GM19043 (cell line): Measurements from ENCODE around the gene TRAPPC2L.

Source experiments
- ATAC-seq: cut with Tn5 transposase; IDR thresholded peaks from one replicate; pipeline ENCODE4 v1.9.1; 2021; ENCODE audit warnings: low read depth; ENCODE audit not compliant: unreplicated experiment

TRAPPC2L gene

GRCh38 chr16:88874938-88875599 lies 18.1 kb downstream of the TRAPPC2L start:
- no peak for ATAC-seq

GRCh38 chr16:88875703-88876234 lies 18.8 kb downstream of the TRAPPC2L start:
- ATAC-seq, result no peak

GRCh38 chr16:88876942-88877526 lies 20.1 kb downstream of the TRAPPC2L start:
- ATAC-seq, result no peak

- ATAC-seq, result no peak
Observed at GRCh38 chr16:88877564-88878289, 20.8 kb downstream of the TRAPPC2L start.

- no peak for ATAC-seq
Observed at GRCh38 chr16:88878356-88878755, 21.4 kb downstream of the TRAPPC2L start.

- no peak for ATAC-seq
Observed at GRCh38 chr16:88878967-88879787, 22.2 kb downstream of the TRAPPC2L start.

- ATAC-seq, result no peak
Observed at GRCh38 chr16:88879788-88880055, 22.8 kb downstream of the TRAPPC2L start.

- ATAC-seq, result no peak
Observed at GRCh38 chr16:88880226-88881006, 23.5 kb downstream of the TRAPPC2L start.

GRCh38 chr16:88881007-88881615 lies 24.2 kb downstream of the TRAPPC2L start:
- ATAC-seq, result no peak

GRCh38 chr16:88881675-88882357 lies 24.9 kb downstream of the TRAPPC2L start:
- no peak for ATAC-seq

GRCh38 chr16:88882358-88883030 lies 25.6 kb downstream of the TRAPPC2L start:
- ATAC-seq, result no peak

GRCh38 chr16:88883117-88883895 lies 26.4 kb downstream of the TRAPPC2L start:
- no peak for ATAC-seq

- ATAC-seq, result no peak
Observed at GRCh38 chr16:88883946-88884345, 27.0 kb downstream of the TRAPPC2L start.

- no peak for ATAC-seq
Observed at GRCh38 chr16:88884569-88885271, 27.8 kb downstream of the TRAPPC2L start.

- no peak for ATAC-seq
Observed at GRCh38 chr16:88885693-88886280, 28.9 kb downstream of the TRAPPC2L start.

GRCh38 chr16:88886420-88886844 lies 29.5 kb downstream of the TRAPPC2L start:
- ATAC-seq, result no peak
